Stomach (tissue), 4 donors: ENCODE results near the gene NHERF1.

Experiments used
- CTCF ChIP-seq, 7 experiments: fragments of 450-650 bp in 4 of 7; fragments of 200-600 bp in 3 of 7; sonication (generic) in 3 of 7; IDR thresholded peaks; one replicate each; pipeline ENCODE4 v1.5.1; 2016 to 2019; ENCODE audit warnings: antibody characterized with exemption in 7 of 7, control low read depth in 2 of 7, mild to moderate bottlenecking in 1 of 7
- EP300 ChIP-seq: sonication (generic); formaldehyde crosslinking; IDR thresholded peaks from one replicate; pipeline ENCODE4 v1.6.1; 2017; ENCODE audit warnings: antibody characterized with exemption
- POLR2A ChIP-seq, 4 donors: fragments of 450-650 bp; IDR thresholded peaks; one replicate each; pipeline ENCODE4 v1.6.1; 2016; ENCODE audit warnings: antibody characterized with exemption in 4 of 4, control low read depth in 2 of 4, mild to moderate bottlenecking in 1 of 4, moderate library complexity in 1 of 4
- POLR2AphosphoS5 ChIP-seq, 3 donors: sonication (generic); formaldehyde crosslinking; IDR thresholded peaks; one replicate each; pipeline ENCODE4 v1.6.1; 2016; ENCODE audit warnings: antibody characterized with exemption in 3 of 3

GRCh38 chr17:74807441-74807840, 59.0 kb downstream of the NHERF1 start:
- TF ChIP-seq CTCF (IDR thresholded peaks at IDR 0.05), result no peak
- TF ChIP-seq EP300, result no peak
- no peak for TF ChIP-seq POLR2AphosphoS5 (IDR thresholded peaks at IDR 0.05)
- TF ChIP-seq POLR2A (IDR thresholded peaks at IDR 0.05), result no peak
